GM19099 (cell line): Measurements from ENCODE around the gene KIF3B.

Source experiments
- POLR2A ChIP-seq: IDR thresholded peaks from 3 replicates; pipeline ENCODE4 v1.6.1; 2011; ENCODE audit warnings: low read depth; ENCODE audit not compliant: insufficient read length; ENCODE audit errors: extremely low read depth

Gene KIF3B

DNA sequence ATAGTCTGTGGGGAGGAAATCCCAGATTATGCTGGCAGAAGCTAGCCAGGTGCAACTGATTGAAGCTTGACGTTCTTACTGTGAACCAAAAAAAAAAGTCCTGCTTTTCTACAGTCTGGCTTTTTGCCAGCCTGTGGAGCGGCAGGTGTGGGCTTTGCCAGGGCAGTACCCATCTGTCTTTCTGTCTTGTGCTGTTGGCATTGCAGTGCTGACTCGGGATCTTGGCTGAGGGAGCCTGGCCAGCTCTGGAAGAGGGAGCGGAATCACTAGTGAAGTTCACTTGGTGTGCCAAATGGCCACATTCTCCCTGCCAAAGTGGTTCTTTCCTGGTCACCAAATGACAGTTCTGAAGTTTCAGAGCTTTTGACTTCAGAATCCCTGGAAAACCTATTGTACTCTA is 5.0 kb downstream of the KIF3B start:
- TF ChIP-seq POLR2A, result no peak

DNA sequence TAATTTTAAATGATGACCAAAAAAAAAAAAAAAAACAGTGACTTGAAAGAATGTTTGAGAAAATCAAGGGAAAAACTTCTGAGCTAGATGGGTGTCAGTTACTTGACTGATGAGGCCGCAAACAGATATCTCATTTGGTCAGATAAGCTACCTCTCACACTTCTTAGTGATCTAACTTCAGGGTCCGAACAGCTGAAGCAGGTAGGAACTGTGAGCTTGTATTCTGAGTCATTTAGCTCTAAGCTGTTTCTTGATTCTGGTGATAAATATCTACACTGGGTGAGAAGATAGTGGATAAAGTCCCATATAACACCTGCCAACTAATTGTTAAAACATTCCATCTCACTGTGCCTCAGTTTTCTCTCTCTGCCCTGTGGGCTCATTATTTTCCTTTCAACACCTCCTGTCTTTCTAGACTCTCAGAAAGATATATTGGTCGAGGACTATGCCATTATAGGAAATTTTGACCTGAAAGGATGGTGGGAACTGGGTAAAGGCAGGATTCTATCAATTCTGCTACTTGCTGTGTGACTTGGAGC is 7.7 kb downstream of the KIF3B start:
- no peak for TF ChIP-seq POLR2A

DNA sequence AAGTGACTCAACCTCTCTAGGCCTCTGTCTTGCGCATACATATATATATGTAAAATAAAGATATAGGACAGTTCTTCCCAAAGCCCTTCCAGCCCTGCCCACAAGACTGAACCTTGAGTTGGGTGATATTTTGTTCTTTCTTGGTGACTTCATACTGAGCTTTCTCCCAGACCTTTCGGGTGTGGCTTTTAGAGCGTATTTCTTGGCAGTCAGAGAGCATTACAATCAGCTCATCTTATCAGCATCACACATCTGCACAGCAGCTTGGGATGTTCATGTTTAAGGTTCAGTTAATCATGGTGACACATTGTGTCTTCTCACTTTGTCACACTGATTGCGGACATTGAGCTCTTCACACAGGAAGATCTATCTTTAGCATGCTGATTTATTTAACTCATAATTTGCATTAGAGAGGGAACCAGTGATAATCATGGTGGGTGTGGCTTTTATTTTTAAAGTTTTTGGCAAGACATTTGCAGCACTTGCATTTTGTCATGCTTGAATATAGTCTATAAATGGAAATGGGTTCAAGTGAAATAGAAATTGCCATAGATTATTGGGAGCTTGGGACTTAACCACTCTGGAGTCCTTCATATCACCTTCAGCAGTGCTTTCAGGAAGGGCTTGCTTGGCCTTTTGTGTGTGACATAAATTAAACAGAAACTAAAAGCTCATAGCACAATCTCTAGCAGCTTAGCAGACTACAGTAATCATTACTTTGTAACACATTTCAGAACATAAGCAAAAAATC is 8.3 kb downstream of the KIF3B start:
- TF ChIP-seq POLR2A, result peak; percentile 60

DNA sequence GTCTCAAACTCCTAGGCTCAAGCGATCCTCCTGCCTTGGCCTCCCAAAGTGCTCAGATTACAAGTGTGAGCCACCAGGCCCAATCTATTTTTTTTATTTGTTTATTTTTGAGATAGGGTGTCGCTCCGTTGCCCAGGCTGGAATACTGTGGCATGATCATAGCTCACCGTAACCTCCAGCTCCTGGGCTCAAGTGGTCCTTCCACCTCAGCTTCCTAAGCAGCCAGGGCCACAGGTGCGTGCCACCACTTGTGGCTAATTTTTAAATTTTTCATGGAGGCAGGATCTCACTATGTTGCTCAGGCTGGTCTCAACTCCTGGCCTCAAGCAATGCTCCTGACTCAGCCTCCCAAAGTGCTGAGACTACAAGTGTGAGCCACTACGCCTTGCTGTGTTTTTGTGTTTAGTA is 9.8 kb downstream of the KIF3B start:
- TF ChIP-seq POLR2A, result no peak

DNA sequence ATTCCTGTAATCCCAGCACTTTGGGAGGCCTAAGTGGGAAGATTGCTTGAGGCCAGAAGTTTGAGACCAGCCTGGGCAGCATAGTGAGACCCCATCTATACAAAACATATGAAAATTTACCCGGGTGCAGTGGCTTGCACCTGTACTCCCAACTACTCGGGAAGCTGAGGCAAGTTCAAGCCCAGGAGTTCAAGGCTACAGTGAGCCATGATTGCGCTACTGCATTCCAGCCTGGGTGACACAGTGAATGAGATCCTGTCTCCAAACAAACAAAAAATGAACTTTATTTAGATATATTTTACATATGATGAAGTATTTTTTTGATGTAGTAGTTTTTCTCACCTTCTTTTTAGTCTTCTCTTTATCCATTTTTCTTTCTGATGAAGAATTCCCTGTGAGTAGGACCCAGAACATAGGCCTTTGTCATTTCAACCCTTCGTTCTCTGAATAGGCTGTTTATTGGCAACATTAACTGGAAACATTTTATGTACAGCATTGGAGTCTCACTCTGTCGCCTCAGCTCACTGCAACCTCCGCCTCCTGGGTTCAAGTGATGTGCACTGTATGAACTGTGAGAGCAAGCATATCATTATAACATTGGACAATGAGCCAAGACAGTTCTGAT is 10.9 kb downstream of the KIF3B start:
- TF ChIP-seq POLR2A, result no peak

DNA sequence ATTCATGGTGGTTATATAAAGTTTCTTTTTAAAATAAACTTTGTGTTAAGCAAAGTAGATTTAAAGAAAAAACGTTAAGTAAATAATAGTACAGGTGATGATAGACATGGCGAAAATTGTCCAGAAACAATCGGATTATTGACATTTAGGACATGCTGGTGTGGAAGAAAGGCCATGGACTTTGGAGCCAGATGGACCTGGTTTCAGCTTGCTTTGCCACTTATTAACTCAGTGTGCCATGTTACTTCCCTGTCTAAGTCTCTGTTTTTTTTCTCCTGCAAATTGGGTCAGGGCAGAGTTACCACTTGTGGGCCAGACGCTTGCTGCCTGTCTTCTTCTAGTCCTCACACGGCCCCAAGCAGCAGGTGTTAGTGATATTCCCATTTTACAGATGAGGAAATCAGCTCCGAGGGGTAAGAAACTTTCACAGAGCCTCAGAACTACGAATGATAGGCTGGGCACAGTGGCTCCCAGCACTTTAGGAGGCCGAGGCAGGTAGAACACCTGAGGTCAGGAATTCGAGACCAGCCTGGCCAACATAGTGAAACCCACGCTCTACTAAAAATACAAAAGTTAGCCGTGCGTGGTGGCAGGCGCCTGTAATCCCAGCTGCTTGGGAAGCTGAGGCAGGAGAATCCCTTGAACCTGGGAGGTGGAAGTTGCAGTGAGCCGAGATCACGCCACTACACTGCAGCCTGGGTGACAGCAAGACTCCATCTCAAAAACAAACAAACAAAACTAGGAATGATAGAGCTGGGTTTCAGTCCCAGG is 12.4 kb downstream of the KIF3B start:
- TF ChIP-seq POLR2A, result no peak

DNA sequence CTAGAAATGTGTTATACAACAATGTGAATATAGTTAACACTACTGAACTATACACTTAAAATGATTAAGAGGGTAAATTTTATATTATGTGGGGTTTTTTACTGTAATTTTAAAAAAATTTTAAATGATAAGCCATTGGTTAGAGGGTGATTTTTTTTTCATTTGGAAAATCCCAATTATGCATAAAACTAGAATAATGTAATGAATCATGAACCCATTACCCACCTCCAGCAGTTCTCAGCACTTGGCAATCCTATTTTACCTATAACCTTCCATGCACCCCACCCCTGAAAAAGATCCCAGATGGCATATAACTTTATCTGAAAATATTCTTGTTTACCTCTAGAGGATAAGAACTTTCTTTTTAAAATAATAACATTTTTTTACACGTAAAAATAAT is 13.7 kb downstream of the KIF3B start:
- no peak for TF ChIP-seq POLR2A

DNA sequence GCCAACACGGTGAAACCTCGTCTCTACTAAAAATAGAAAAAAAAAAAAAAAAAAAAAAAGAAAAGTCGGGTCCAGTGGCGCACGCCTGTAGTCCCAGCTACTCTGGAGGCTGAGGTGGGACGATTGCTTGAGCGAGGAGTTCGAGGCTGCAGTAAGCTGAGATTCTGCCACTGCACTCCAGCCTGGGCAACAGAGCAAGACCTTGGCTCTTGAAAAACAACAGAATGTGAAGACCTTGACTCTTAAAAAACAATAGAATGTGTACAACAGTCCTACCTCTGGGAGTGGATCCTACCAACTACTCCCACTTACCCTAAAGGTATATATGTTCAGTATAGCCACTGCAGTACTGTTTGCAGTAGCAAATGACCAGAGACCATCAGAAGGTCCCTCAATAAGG is 15.1 kb downstream of the KIF3B start:
- TF ChIP-seq POLR2A, result no peak

DNA sequence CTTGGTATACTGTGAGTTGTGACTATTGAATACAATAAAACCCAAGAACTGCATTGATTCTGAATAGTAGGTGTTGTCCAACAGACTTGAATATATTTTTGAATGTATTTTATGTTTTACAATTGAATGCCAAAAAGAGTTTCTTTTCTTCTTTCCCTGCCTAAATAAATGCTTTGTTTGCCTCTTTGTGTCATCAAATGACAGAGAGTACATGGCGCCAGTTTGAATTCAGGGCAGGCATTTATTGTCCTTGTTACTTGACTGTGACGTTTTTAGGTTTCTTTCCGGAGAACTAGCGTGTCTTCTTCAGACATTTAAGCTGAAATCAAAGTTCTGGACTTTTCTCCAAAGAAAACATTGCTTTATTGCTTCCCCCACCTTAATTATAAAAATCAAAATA is 16.6 kb downstream of the KIF3B start:
- TF ChIP-seq POLR2A, result no peak

DNA sequence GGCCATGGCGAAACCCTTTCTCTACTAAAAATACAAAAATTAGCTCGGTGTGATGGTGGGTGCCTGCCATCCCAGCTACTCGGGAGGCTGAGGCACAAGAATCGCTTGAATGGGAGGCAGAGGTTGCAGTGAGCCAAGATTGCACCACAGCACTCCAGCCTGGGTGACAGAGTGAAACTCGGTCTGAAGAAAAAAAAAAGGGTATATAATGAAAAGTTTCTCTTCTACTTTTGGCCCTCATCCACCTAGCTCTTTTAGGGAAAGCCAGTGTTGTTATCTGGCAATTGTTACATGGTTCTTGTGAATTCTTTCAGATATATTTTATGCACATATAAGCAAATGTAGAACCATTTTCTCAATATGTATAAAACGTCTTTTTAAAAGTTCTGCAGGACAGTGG is 19.0 kb downstream of the KIF3B start:
- TF ChIP-seq POLR2A, result no peak

DNA sequence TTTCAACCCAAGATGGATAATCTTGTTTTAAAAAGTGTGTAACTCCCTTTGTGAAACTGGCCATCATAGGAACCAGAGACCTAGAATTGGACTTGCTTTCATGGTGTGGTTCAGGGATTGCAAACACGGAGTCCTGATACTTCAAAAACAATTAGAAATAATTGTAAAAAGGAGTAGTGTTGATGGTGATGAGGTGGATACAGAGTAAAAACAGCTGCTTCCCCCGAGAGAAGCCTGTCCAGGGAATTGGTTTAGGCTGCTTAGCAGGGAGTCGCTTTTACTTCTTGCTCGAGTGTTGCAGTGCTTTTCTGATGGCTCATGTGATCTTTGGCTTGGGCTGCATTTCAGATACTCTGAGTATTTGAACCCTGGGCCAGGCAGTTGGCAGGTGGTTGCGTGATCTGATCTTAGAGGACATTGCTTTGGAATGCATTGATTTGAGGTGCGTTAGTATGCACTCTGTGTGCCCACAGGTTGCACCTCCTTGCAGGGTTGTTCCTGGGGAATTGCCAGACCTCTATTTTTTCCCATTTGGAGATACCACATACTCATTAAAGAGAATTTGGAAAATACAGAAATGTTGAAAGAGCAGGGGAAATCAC is 19.5 kb downstream of the KIF3B start:
- no peak for TF ChIP-seq POLR2A

DNA sequence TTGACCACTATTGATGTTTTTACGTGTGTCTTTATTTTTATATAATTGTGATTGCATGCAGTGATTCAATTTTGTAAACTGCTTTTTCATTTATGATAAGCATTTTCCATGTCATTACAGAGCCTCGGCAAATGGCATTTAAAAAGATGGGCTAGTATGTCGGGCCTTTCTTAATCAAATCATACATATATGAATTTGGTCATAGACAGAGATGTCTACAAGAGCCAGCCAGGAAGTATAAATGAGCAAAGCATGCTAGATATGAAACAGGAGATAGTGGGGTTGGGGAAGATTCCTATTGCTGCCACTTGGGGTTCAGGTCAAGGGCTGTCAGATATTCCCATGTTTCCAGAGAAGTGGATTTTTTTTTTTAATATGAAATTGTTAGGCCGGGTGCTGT is 20.0 kb downstream of the KIF3B start:
- TF ChIP-seq POLR2A, result no peak

DNA sequence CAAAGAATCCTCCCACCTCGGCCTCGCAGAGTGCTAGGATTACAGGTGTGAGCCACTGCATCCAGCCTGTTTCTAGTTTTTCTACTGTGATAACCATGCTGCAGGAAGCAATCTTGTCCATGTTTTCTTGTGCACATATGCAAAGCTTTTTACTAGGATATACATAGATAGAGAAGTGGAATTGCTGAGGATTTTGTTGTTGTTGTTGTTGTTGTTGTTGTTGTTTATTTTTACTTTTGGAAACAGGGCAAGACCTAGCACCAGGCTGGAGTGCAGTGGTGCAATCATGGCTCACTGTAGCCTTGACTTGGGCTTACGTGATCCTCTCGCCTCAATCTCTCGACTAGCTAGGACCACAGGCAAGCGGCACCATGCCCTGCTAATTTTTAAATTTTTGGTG is 23.2 kb downstream of the KIF3B start:
- TF ChIP-seq POLR2A, result no peak

DNA sequence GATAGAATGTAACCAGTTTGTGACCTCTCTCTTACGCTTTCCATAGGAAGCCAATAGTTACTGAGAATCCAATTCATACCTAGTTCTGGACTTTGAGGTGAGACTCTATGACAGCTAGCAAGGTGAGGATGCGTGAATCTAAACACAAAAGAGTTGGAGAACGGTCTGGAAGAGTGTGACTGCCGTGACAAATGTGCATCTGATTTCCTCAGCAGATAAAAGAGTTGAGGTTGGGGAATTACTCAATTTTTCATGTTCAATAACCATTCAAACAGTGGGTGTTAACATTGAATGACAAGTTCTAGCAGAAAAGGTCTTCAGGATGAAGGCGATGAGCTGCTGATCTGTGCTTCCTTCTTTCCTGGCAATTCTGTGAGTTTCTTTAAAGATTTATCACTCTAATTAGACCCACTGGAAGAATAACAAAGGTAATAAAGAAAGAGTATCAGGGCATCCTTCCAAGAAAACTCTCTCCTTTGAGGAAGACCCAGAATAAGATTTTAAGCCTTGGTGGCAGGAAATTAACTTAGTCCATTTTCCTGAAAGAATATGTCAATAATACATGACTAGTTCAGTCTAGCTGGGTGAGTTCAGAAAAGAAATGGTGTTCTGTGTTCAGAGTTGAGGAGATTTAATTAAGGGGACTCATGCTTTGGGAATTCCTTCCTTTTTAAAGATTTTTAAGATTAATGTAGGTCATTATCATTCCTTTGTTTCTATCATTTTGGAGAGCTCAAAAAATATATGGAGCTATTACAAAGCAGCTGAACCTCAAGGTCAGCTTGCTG is 24.5 kb downstream of the KIF3B start:
- TF ChIP-seq POLR2A, result no peak

DNA sequence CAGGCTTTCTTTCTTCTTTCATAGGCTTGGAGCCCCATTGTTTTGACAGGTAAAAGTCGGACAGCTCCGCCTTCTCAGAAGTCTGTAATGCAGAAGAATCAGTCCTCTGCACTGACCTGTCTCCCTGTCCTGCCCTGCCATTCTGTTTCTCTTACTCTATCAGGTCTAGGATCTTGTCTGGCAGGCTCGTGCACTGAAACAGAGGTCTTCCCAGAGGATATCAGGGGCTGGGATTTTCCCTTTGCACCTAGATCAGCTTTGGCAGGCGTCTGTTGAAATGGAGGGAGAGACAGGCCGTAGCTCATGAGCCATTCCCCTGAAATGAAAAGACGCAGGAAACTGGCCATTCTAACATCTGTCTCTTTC is 25.0 kb downstream of the KIF3B start:
- TF ChIP-seq POLR2A, result no peak

DNA sequence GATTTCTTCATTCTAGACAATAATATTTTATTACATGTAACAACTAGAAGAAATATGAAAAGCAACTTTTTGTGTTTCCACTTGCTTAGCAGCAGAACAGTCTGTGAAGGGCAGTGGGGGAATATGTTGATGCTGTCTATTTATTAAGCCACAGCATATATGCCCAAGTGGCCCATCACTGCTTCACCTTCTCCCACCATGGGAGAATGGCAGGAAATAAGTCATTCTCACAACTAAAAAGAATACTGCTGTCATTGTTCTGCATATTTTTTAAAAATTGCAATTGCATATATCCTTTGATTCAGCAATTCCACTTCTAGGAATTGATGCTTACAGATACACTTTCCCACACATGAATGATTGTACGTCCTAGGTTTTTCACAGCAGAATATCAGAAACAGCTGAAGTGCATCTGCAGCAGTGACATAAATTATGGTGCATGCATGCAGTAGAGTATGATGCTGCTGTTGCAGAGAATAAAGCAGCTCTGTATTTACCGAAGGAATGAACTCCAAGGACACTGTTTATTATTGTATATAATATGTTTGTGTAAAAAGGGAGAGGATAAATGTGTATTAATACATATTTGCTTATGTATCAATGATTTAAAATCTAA is 26.8 kb downstream of the KIF3B start:
- no peak for TF ChIP-seq POLR2A
